ENCODE measurements around the gene ICAM5. TPM values are rescaled to one million over a fixed set of nuclear protein-coding genes. Genes with fewer than 3 reads are reported as not detected.

Gene ICAM5
- total and polyA plus RNA-seq, 2 experiments from 2014 or later: 0.23 to 0.57 TPM

GRCh38 chr19:10305139-10305806 lies 15.5 kb downstream of the ICAM5 start:
- Histone ChIP-seq H3K4me3 (no peak overlapping the region), H3K4me1 (ENCODE audit: insufficient read depth) (no peaks in the 10 kb centered on the region), H3K9me3 (ENCODE audit: low read depth) (no peaks in the 10 kb centered on the region), H3K79me2 (no peaks in the 10 kb centered on the region), H3K36me3 (replicated peaks; ENCODE audit: insufficient read depth, low read depth) (no peaks in the 10 kb centered on the region), H3K27me3 (no peaks in the 10 kb centered on the region), H4K20me1 (ENCODE audit: insufficient read depth, poor library complexity, severe bottlenecking) (no peaks in the 10 kb centered on the region), H3K9me2 (replicated peaks; ENCODE audit: insufficient read depth) (no peaks in the 10 kb centered on the region), H2AFZ (no peak overlapping the region), H3K4me2 (no peak overlapping the region), H3K27ac (no peak overlapping the region)
- DNase-seq (ENCODE audit: low spot score): no peak
- TF ChIP-seq EZH2 (IDR thresholded peaks at IDR 0.05; ENCODE audit: borderline replicate concordance) (no peak), EZH2phosphoT487 (IDR thresholded peaks at IDR 0.05; ENCODE audit: low read depth, severe bottlenecking, unreplicated experiment) (no peak), CTCF (IDR thresholded peaks at IDR 0.05; ENCODE audit: poor library complexity) (no peak)
- WGBS (ENCODE audit: low lambda C conversion rate, missing lambda C conversion rate): 94% methylated on average over 17 of the region's 17 CpGs

- no peaks in the 10 kb centered on the region for H3K27me3 ChIP-seq
- no peaks in the 10 kb centered on the region for H3K9me3 ChIP-seq (ENCODE audit: low read depth)
- H3K4me3 ChIP-seq: no peak overlapping the region
- H2AFZ ChIP-seq: no peak overlapping the region
- no peaks in the 10 kb centered on the region for H4K20me1 ChIP-seq (ENCODE audit: insufficient read depth, poor library complexity, severe bottlenecking)
- no peaks in the 10 kb centered on the region for H3K4me1 ChIP-seq (ENCODE audit: insufficient read depth)
- no peak overlapping the region for H3K4me2 ChIP-seq
- H3K9me2 ChIP-seq (replicated peaks; ENCODE audit: insufficient read depth): no peaks in the 10 kb centered on the region
- no peak for DNase-seq (ENCODE audit: low spot score)
- H3K36me3 ChIP-seq (replicated peaks; ENCODE audit: insufficient read depth, low read depth): no peaks in the 10 kb centered on the region
- WGBS (ENCODE audit: low lambda C conversion rate, missing lambda C conversion rate): 92% methylated on average over 5 of the region's 5 CpGs
- TF ChIP-seq CTCF (IDR thresholded peaks at IDR 0.05; ENCODE audit: poor library complexity) (no peak), EZH2 (IDR thresholded peaks at IDR 0.05; ENCODE audit: borderline replicate concordance) (no peak), EZH2phosphoT487 (IDR thresholded peaks at IDR 0.05; ENCODE audit: low read depth, severe bottlenecking, unreplicated experiment) (no peak)
- no peaks in the 10 kb centered on the region for H3K79me2 ChIP-seq
- no peak overlapping the region for H3K27ac ChIP-seq
Measured at GRCh38 chr19:10306327-10306726, 16.6 kb downstream of the ICAM5 start.

GRCh38 chr19:10309423-10309822 lies 19.7 kb downstream of the ICAM5 start, which contains the start of gene ZGLP1:
Gene ZGLP1 (minus strand): TSS chr19:10309815.
- 96% methylated on average over 22 of the region's 24 CpGs for WGBS (ENCODE audit: low lambda C conversion rate, missing lambda C conversion rate)
- no peak for DNase-seq (ENCODE audit: low spot score)

More at GRCh38 chr19:10309423-10309822, 19.7 kb downstream of the ICAM5 start, which contains the start of gene ZGLP1:
- Histone ChIP-seq H2AFZ (no peak within 1 kb of the TSS), H3K36me3 (replicated peaks; ENCODE audit: insufficient read depth, low read depth) (no peaks in the 10 kb centered on the region), H3K79me2 (peaks cover 2% of the 10 kb centered on the region), H3K4me1 (ENCODE audit: insufficient read depth) (no peaks in the 10 kb centered on the region), H3K4me3 (no peak within 1 kb of the TSS), H3K27ac (no peak within 1 kb of the TSS), H3K27me3 (no peaks in the 10 kb centered on the region), H3K4me2 (no peak within 1 kb of the TSS), H4K20me1 (ENCODE audit: insufficient read depth, poor library complexity, severe bottlenecking) (no peaks in the 10 kb centered on the region), H3K9me2 (replicated peaks; ENCODE audit: insufficient read depth) (no peaks in the 10 kb centered on the region), H3K9me3 (ENCODE audit: low read depth) (no peaks in the 10 kb centered on the region)
- TF ChIP-seq EZH2phosphoT487 (IDR thresholded peaks at IDR 0.05; ENCODE audit: low read depth, severe bottlenecking, unreplicated experiment) (no peak), EZH2 (IDR thresholded peaks at IDR 0.05; ENCODE audit: borderline replicate concordance) (no peak), CTCF (IDR thresholded peaks at IDR 0.05; ENCODE audit: poor library complexity) (no peak)
